Measurements from ENCODE around the gene KLF15. TPM values are rescaled to one million over a fixed set of nuclear protein-coding genes. Genes with fewer than 3 reads are reported as not detected.
"Not testable (repeated sequence)": the region's sequence is repeated elsewhere in the genome, so short reads cannot be mapped to it uniquely, and the experiment has no call there.

The KLF15 gene
- total RNA-seq, 1 donor from 2014 or later = 5.9 TPM

DNA sequence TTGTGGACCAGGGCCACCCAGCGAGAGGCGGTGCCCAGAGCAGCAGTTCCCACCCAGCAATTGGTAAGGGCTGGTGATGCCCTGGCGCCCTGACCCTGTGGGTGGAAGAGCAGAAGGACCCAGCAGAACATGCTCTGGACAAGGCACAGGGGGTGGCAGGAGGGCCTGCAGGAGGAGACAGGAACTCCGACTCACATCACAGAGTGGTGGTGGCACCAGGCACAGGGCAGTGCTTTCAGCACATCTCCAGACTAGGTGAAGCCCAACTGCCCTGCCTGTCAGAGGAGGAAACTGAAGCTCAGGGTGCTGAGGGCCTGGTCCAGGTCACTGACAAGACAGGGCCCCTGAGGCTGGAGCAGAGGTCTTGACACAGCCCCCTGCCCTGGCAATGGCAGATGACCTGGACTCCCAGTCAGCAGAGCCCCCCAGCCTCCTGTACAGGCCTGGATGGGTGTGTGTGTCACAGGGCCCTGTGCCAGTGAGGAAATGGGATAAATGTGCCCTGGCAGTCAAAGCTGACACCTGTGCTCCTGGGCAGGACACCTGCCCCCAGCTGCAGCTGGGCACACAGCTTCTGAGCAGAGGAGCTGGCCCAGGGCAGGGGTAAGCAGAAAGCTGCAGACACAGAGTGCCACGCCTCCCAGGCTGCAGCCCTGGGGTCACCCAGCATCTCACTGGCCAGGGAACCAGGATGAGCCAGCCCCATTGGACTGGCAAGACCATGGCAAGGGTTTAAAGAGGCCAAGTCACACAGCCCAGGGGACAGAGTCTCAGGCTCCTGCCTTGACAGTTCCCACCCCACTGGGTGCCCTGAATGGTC is 11.4 kb downstream of the KLF15 start:
- DNase-seq = no peak

DNA sequence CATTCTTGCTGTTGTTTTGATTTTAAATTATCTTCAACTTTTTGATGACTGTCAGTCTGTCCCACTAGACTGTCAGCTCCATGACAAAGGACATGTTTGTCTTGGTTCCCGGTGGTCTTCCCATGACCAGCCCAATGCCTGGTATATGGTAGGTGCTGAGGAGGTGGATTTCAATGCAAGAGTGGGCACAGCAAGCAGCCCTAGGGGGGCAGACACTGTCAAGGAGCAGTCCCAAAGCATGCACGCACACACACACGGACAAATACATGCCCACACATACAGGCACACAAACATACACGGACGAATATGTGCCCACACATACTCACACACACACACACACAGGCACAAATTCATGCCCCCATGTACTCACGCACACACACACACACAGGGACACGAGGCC is 12.0 kb downstream of the KLF15 start:
- no peak for DNase-seq

DNA sequence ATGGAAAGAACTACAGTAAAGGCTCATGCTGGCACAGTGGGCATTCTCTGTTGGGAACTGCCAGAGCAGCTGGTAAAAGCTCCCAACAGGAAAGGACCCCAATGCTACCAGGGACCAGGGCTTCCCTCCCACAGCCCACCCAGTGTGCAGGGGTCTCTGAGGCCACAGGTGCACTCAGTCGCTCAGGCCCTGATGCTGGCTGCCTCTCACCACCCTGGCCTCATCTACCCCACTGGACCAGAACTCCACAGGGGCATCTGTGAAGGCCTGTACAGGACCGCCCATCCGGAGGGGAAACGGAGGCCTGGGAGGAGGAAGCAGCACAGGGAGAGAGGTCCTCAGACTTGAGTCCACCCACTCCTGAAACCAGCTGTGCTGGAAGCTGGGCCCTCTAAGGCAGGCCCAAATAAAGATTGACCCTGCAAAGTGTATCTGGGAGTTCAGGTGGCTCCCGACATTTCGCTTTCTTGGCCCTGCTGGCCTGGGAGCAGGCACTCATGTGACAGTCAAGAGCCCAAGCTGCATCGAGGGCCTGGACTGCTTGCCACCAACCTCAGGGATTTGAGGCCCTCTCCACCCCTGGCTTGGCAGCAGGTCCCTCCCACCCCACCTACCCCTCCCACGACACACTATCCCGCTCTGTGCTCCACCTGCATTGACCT is 12.7 kb downstream of the KLF15 start:
- DNase-seq = no peak

DNA sequence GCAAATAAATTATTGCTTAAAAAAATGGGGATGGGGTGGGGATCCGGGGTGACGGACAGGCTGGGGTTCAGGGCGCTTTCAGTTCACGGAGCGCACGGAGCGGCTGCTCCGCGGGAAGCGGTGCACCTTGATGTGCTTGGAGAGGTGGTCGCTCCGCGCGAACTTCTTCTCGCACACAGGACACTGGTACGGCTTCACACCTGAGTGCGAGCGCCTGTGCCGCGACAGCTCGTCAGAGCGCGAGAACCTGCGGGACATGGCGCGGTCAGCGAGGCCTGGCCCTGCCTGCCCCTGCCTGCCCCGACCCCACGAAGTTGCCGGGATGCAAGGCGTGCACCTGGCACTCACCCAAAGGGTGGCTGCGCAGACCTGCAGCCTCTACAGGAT is 13.6 kb downstream of the KLF15 start:
- DNase-seq = no peak

DNA sequence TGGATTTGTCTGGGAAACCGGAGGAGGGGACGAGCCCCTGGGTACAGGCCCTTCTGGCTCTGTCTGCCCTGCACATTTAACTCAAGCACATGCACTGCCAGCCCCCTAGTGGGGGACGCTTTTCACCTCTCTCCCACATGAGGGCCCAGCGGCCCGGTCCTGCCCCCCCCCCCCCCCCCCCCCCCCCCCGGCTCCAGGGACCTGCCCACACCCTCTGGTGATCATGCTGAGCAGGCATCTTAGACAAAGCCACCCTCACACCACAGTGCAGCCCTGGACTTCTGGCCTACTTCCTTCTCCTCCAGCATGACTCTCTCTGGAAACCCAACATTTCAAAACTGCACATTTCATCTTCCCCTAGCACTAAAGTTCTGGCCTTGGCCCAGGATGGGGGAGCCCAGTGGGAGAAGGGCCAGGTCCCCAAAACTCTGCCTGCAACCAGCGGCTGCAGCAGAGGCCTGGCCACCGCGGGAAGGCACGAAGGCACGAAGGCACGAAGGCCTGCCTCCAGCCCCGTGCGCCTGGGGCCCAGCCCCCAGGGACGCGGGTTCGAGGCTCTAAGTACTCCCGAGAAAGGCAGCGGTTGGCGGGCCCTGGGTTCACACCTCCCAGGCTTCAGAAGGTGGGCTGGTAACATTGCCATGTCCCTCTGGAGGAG is 14.1 kb downstream of the KLF15 start:
- peak; percentile 76 for DNase-seq

DNA sequence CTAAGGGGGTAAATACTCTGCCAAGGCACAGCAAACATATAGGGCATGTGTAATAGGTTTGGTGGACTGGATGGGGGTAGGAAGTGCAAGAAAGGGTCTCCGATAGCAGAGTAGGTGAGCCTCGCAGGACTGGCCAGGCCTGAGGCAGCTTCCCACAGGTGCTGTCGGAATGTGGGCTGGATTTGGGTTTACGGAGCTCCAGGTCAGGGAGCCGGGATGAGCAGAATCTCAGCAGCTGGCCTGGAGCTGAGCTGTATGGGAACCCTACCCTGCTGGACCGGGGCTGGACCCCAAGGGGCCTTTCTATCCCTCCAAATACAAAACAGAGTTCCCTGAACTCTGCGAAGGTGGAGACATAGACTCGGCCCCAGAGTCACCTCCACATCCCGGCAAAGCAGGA is 15.0 kb downstream of the KLF15 start:
- DNase-seq = no peak

DNA sequence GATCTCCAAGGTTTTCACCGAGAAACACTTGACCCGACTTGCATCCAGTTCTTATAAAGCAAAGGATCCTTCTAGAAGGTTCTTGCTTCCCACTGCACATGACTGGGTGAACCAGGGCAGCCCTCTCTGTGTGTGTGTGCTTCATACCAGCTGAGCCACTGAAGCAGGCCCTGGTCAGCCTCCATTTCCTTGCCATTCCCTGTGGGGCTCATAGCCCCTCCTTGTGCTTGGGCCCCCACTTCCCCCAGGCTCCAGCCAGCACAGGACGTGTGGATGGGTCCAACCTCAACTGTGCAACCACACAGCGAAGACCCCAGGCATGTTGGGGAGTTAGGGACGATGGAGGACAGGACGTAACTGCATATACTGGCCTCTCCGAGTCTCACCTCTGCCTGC is 15.5 kb downstream of the KLF15 start:
- DNase-seq = no peak

DNA sequence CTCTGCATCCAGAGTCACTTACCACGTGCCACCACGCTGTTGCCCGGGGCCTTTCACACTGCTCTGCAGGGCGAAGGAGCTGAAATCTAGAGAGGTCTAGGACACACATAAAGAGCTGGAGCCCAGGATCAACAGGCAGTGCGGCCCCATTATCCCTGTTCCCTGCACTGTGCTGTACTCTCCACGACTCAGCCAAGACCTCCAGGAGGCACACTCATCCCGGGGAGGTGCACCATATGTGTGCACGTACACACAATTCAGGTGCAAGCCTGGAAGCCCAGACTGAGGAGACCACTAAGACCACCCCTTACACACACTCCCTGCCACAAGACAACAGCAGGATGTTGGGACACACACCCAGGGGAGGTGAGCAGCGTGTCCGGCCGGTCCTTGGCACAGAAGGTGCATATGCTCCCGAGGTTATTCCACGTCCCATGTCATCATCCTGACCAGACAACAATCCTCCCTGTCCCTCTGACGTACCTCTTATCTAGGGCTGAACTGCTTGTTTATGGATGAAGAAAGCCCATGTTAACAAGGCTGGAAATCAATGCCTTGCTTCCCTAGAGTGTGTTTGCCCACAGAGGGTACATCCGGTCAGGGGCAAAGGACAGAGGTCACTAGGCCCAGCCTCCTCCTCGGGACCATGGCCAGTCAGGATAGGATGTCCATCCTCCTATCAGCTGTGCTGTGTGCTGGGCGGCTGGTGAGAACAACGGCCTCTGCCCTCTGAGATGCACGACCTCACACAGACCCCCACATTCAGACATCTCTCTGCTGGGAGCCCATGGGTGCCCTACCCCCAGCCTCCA is 16.1 kb downstream of the KLF15 start:
- no peak for DNase-seq

DNA sequence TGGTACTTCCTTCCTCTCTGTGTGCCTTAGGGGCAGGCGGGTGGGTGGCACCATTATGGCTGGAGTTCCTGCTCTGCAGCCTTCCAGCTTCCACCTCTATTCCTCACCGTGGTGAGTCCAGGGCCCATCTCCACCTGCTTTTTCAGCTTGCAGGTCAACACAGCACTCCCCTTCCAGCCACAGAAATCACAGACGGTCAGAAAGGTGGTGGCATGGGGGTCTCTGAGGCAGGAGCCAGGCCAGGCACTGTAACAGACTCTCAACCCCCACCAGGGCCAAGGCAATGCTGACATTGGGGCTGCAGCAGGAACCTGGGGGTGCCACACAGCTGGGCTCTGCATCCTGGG is 16.6 kb downstream of the KLF15 start:
- no peak for DNase-seq

DNA sequence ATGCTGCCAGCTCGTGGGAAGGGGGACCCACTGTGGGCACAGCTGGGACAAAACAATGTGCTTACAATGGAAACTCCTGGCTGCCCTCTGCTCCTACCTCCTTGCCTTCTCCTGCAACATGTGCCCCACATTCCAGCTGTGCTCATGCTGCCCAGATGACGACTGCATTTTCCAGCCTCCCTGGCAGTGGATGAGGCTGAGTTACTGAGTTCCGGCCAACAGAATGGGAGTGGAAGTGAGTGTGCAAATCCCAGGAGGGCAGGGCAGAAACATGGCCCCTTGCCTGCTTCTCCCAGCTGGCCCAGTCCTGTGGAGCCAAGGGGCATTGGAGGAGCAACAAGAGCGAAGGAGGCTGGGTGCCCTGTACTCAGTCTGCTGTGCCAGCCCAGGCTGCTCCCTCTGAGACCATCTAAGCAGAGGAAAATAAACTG is 17.1 kb downstream of the KLF15 start:
- DNase-seq = no peak

DNA sequence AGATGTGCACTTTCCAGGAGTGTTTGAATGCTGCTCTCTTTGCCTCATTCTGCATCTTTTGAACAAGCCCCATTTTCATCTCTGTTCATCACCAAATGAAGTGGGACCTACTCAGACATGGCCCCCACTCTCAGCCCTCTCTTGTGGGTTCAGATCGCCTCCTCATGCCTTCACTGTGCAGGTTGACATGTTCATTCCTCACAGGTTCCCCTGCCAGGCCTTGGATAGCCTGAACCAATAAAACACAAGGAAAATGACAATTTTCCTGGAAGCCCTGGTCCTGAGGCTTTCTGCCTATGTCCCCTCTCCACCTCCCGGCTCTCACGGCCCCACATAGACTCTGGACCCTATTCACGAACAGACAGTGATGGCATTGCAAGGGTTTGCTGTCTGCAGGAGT is 17.7 kb downstream of the KLF15 start:
- no peak for DNase-seq

DNA sequence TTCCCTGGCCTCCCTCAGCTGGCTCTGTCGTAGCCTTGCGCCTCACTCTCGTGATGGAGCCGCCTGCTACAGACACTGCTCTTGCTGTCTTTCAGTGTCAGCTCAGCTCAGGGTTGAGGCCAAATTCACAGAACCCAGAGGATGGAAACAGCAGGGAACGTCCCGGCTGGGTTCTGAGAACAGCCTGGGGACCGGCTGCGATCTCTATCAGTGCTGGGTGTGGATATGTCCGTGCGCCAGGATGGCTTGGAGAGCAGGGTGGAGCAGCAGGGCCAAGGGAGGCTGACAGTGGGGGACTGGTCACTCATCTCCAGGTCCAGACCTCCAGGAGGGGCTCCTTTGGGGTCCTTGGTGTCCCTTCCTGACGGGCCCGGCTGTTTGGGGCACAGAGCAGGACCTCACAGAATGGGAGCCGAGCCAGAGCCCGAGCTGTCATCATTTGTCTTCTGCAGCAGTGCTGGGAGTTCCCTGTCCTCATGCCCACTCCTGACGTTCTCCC is 18.4 kb downstream of the KLF15 start:
- DNase-seq = no peak

DNA sequence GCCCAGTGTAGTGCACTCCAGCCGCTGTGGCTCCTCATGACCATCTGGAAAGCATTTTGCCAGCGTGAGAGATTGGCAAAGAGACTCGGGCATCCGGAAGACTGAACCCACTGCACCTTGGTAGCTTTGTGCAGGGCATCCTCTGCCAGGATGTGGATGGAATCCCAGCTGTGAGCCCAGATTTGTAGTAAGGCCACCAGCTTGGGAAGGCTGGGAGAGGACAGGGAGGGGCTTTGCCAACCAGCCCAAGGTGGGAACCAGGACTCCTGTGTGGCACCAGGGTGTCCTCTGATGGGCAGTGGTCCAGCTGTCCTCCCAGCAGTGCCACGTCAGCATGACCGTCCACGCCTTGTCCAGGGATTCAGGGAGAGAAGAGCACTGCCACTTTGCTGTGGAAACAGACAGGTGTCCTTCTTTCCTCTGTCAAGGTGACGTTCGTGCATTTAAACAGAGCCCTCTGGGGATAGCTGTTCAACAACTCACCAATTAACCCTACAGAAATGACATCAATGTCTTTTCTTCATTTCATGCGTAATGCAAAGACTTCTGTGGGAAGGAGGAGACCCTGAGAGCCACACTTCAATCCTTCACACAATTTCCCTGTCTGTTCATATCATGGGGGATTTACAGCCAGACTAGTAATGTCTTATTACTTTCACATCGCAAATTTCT is 19.1 kb downstream of the KLF15 start:
- DNase-seq = no peak

DNA sequence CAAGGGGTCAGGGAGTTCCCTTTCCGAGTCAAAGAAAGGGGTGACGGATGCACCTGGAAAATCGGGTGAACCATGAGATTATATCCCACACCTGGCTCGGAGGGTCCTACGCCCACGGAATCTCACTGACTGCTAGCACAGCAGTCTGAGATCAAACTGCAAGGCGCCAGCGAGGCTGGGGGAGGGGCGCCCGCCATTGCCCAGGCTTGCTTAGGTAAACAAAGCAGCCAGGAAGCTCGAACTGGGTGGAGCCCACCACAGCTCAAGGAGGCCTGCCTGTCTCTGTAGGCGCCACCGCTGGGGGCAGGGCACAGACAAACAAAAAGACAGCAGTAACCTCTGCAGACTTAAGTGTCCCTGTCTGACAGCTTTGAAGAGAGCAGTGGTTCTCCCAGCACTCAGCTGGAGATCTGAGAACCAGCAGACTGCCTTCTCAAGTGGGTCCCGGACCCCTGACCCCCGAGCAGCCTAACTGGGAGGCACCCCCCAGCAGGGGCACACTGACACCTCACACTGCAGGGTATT is 25.3 kb downstream of the KLF15 start:
- not testable (repeated sequence) for DNase-seq

DNA sequence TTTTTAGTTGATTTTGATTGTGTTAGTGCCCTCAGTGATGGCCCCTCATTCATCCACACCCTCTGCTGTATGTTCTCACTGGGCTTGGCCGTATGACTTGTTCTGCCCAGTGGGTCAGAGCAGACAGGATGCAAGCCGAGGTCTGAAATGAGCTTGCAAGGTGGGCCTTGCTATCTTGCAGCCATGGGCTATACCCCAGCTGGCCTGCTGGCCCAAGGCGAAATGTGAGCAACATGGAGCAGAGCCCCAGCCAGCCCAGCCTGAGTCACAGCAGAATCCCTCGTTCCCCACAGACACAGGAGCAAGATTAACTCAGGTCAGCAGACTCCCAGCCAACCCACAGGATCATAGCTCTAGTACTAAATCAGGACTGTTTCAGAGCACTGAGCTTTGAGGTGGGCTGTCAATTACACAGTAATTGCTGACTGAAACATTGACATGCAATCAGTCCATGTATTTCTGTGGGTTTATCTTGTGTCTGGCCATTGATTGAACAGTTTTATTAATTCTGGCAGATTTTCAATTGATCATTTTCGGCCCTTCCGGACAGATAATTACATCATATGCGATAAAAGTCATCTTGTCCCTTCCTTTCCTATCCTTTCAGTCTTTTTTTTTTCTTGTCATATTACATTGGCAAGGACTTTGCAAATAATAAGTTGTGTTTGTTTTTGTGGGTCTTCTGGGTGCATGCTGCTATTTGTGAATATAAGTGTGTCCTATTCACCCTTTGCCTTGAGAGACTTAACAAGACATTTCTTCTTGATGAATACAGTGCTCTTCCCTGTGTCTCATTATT is 27.1 kb downstream of the KLF15 start:
- DNase-seq = no peak

DNA sequence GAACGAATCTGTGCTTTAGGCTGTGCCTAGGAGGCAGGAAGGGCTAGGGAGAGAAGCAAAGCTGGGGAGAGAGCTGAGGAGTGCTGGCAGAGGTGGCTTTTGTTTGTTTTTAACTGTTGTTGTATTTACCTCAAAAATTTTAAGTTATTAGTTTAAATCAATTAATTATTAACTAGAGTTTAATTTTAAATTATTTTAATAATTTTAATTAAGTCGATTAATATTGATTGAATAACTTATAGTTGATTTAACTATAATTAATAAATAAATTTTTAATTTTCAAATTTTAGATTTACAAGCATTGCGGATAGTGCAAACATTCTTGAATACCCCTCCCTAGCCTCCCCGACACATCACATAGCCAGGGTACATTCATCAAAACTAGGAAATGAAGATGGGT is 30.6 kb downstream of the KLF15 start:
- no peak for DNase-seq

DNA sequence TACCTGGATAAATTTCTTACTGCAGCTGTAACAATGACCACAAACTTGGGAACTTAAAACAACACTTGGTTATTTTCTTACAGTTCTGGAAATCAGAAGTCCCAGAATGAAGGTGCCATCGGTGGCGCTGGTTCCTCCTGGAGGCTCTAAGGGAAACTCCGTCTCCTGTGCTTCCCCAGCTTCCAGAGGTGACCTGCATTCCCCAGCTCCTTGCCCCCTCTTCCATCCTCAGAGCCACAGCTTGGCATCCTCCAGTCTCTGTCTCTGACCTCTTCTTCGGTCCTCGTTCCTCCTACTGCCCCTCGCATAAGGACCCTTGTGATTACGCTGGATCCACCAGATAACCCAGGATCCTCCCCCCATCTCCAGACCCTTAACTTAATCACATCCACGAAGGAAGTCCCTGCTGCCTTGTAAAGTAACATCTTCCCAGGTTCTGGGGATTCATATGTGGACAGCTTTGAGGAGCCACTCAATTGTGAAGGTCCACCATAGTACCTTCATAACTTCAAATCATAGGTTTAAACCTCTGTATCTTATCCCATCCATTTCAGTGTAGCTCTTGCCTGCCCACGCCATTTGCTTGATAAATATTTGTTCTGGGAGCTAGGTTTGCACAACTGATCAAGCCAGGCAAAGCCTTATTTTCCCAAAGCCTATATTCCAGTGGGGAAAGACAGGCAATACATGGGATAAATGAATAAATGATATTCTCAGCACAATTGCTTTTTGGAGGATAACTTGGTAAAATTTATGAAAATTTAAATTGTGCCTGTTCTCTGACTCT is 34.8 kb downstream of the KLF15 start:
- no peak for DNase-seq

DNA sequence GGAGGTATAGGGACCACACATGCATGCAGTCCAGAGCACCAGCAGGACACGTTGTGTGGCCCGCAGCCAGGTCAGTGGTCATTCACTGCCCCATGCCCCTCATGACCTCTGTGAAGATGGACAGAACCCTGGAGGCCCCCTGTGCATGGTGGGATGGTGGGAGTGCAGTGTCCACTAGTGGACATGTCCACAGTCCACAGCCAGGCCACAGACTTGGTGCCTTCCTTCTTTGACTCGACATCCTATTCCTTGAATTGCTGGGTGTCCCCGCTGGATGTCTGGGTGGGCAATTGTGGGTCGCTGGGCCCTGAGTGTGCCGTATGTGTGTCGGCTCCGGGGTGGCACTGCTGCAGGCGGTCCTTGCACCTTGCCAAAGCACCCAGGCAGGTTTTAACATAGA is 35.7 kb downstream of the KLF15 start:
- no peak for DNase-seq

DNA sequence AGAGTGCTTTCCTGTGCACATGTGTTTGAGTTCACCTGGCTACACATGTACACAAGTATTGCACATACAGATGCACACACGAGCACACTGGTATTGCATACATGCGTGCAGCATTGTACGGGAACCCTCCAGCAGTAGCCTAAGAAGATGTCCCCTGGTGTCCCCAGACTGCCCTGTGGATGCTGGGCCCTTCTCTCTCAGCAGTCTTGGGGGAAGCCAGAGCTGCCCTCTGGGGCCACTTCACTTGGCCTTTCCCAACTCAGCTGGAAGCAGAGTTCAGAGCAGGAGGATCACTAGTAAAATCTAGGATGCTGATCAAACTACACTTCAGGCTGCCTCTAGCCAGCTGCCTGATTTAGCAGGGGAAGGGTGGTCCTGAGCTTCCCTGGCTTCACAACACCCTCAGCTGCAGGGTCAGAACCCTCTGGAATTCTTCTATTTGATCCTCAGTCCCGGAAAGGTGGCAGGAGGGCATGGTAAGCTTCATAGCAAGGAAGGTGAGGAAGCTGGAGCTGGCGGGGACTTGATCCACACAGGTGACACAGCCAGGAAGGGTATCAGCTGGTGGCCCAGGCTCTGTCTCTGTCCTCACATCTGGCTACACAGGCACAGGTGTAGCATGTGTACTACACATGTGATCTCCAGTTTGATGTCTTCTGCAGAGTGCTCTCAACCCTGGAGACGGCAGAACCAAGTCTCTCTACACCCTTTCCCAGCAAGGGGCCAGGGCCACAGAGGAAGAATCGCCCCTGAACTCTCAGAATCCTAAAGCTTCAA is 36.5 kb downstream of the KLF15 start:
- no peak for DNase-seq

Data from skin of body (tissue), 2 donors.